ENCODE results near the gene NET1.

The NET1 gene

GRCh38 chr10:5508161-5508604 lies 95.8 kb downstream of the NET1 start:
- Histone ChIP-seq H3K4me1 (ENCODE audit: insufficient read depth, low read length) (no peaks in the 10 kb centered on the region), H3K79me2 (ENCODE audit: insufficient read depth, low read length) (no peaks in the 10 kb centered on the region), H3K9me3 (ENCODE audit: insufficient read depth, low read length, severe bottlenecking) (no peaks in the 10 kb centered on the region), H3K4me2 (ENCODE audit: insufficient read depth, low read length) (no peak overlapping the region), H2AFZ (ENCODE audit: low read depth, low read length) (no peak overlapping the region), H3K9ac (ENCODE audit: low read depth, low read length) (no peak overlapping the region), H3K4me3 (ENCODE audit: low read depth in 1 of 2, low read length in 2 of 2) (no peak overlapping the region), H3K27me3 (ENCODE audit: insufficient read depth, low read length, poor library complexity) (peaks cover 10% of the 10 kb centered on the region), H4K20me1 (ENCODE audit: insufficient read depth, low read length) (no peaks in the 10 kb centered on the region), H3K36me3 (ENCODE audit: insufficient read depth, low read length) (no peaks in the 10 kb centered on the region), H3K27ac (ENCODE audit: low read length) (no peak overlapping the region)
- ATAC-seq (ENCODE audit: insufficient read depth, low read depth) (no peak), DNase-seq (no peak)
- TF ChIP-seq, protein P1, sequence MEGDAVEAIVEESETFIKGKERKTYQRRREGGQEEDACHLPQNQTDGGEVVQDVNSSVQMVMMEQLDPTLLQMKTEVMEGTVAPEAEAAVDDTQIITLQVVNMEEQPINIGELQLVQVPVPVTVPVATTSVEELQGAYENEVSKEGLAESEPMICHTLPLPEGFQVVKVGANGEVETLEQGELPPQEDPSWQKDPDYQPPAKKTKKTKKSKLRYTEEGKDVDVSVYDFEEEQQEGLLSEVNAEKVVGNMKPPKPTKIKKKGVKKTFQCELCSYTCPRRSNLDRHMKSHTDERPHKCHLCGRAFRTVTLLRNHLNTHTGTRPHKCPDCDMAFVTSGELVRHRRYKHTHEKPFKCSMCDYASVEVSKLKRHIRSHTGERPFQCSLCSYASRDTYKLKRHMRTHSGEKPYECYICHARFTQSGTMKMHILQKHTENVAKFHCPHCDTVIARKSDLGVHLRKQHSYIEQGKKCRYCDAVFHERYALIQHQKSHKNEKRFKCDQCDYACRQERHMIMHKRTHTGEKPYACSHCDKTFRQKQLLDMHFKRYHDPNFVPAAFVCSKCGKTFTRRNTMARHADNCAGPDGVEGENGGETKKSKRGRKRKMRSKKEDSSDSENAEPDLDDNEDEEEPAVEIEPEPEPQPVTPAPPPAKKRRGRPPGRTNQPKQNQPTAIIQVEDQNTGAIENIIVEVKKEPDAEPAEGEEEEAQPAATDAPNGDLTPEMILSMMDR (IDR thresholded peaks at IDR 0.05; ENCODE audit: borderline replicate concordance, extremely low read depth, low read length, poor library complexity, severe bottlenecking): no peak
- TF ChIP-seq EZH2 (IDR thresholded peaks at IDR 0.05; ENCODE audit: borderline replicate concordance, low read depth, low read length, severe bottlenecking): no peak
